GM12892 (cell line): ENCODE results near the gene IDH3G.

ENCODE experiments used
- DNase-seq: peaks from one replicate; pipeline ENCODE4 v3.0.0; 2011; ENCODE audit not compliant: insufficient read length
- FAIRE-seq: peaks from 2 replicates; lab custom pipeline; 2011; peaks lifted over from hg19 to GRCh38; lab: Jason Lieb, UNC
- POLR2A ChIP-seq: IDR thresholded peaks from 2 replicates; pipeline ENCODE4 v1.6.1; 2011; ENCODE audit warnings: low read depth, low read length, control low read depth
- POLR2AphosphoS5 ChIP-seq: IDR thresholded peaks from 2 replicates; pipeline ENCODE4 v1.6.1; 2011; ENCODE audit warnings: low read depth, low read length, control low read depth
- TAF1 ChIP-seq: IDR thresholded peaks from 2 replicates; pipeline ENCODE4 v1.6.1; 2011; ENCODE audit warnings: low read depth, mild to moderate bottlenecking, control low read depth, low read length, borderline replicate concordance

IDH3G gene

GRCh38 chrX:153740631-153741222, 53.4 kb downstream of the IDH3G start:
- TF ChIP-seq POLR2A: no peak
- no peak for TF ChIP-seq TAF1
- no peak for TF ChIP-seq POLR2AphosphoS5
- DNase-seq: no peak
- FAIRE-seq: no peak

GRCh38 chrX:153739754-153740486, 54.3 kb downstream of the IDH3G start:
- TF ChIP-seq POLR2A (no peak), POLR2AphosphoS5 (no peak), TAF1 (no peak)
- no peak for DNase-seq
- FAIRE-seq: no peak

- no peak for FAIRE-seq
- no peak for DNase-seq
- TF ChIP-seq TAF1 (no peak), POLR2A (no peak), POLR2AphosphoS5 (no peak)
Measured at GRCh38 chrX:153738056-153738605, 56.0 kb downstream of the IDH3G start.

DNA sequence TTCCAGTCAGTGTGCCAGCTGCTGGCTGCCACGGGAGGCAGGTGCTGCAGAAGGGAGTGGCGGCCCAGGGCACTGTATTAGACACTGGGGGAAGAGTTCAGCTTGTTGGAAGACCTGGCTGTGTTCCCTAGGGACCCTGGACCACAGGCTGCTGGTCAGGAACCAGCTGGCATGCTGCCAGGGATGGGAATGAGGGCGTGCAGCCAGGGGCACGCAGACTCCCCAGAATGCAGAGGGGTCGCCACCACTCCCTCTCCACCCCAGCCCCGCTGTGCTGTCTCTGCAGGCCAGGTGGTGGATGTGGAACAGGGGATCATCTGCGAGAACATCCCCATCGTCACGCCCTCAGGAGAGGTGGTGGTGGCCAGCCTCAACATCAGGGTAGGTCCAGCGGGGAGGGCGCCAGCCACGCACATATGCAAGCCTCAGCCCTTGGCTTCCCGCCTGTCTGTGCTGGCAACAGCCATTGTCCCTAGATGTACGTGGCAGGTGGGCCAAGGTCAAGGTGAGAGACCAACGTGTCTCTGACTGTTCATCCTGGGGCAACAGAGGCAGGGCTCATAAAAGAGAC, 57.2 kb downstream of the IDH3G start:
- TF ChIP-seq POLR2AphosphoS5 (no peak), TAF1 (no peak), POLR2A (no peak)
- FAIRE-seq: no peak
- DNase-seq: no peak

GRCh38 chrX:153736071-153736820, 57.9 kb downstream of the IDH3G start:
- TF ChIP-seq POLR2A: no peak
- DNase-seq: no peak
- no peak for FAIRE-seq
